Heart left ventricle (tissue), 16 donors: ENCODE data around the gene ATP1B4. TPM values are rescaled to one million over a fixed set of nuclear protein-coding genes. Genes with fewer than 3 reads are reported as not detected.

ENCODE experiments used
- ATAC-seq, 4 donors: fragments of 200-7000 bp; cut with Tn5 transposase; one replicate each; pipeline ENCODE4 v1.9.1; 2020 to 2022; ENCODE audit warnings: moderate library complexity in 4 of 4, mild to moderate bottlenecking in 3 of 4, moderate number of reproducible peaks in 1 of 4
- DNase-seq, 5 donors: peaks; one replicate each; pipeline ENCODE4 v3.0.0-alpha.2; 2020
- H3K27ac ChIP-seq, 12 donors: fragments of 200-600 bp; sonication (generic) in 4 of 12; one replicate each; pipeline versions ENCODE4 v1.5.0 to v1.8.0; 2016 to 2022; ENCODE audit warnings: mild to moderate bottlenecking in 2 of 12
- H3K27me3 ChIP-seq, 9 donors: fragments of 200-600 bp; sonication (generic) in 2 of 9; one replicate each; pipeline versions ENCODE4 v1.5.1 to v1.8.0; 2016 to 2022; ENCODE audit warnings: mild to moderate bottlenecking in 3 of 9
- H3K36me3 ChIP-seq, 9 donors: fragments of 200-600 bp; sonication (generic) in 2 of 9; one replicate each; pipeline versions ENCODE4 v1.5.0 to v1.8.0; 2018 to 2022; ENCODE audit warnings: mild to moderate bottlenecking in 2 of 9
- H3K4me1 ChIP-seq, 12 donors: fragments of 200-600 bp; sonication (generic) in 4 of 12; one replicate each; pipeline versions ENCODE4 v1.5.0 to v1.8.0; 2016 to 2022; ENCODE audit warnings: mild to moderate bottlenecking in 3 of 12
- H3K4me3 ChIP-seq, 12 donors: fragments of 200-600 bp; sonication (generic) in 4 of 12; one replicate each; pipeline versions ENCODE4 v1.5.0 to v1.8.0; 2017 to 2022; ENCODE audit warnings: mild to moderate bottlenecking in 9 of 12, moderate library complexity in 4 of 12
- H3K9me3 ChIP-seq, 12 donors: fragments of 200-600 bp; sonication (generic) in 4 of 12; one replicate each; pipeline versions ENCODE4 v1.5.0 to v1.8.0; 2016 to 2022; ENCODE audit warnings: mild to moderate bottlenecking in 1 of 12
- POLR2A ChIP-seq, 2 donors: fragments of 450-650 bp; IDR thresholded peaks; one replicate each; pipeline ENCODE4 v1.6.1; 2017; ENCODE audit warnings: antibody characterized with exemption in 2 of 2, mild to moderate bottlenecking in 2 of 2, moderate library complexity in 2 of 2
- WGBS, 4 donors: extraction: QIAGEN DNeasy Blood & Tissue Kit in 2 of 4; methylation state at CpG; one replicate each; pipeline versions ENCODE4 v1.1.5 to v1.1.7; 2013 to 2018; 5-methylcytosine and 5-hydroxymethylcytosine counted together
- intact Hi-C, 10 donors: fragments of 100-400 bp; cut with DNase I; formaldehyde crosslinking; loops; one replicate each; pipeline versions ENCODE4 v1.11.1 to v1.14.2; 2022
- long read RNA-seq, 3 donors: library from polyadenylated mRNA; unstranded; transcript quantifications; one replicate each; pipeline ENCODE4 v2.0.0, GENCODE V29; 2020 to 2021
- polyA plus RNA-seq, 2 donors: library from polyadenylated mRNA; stranded (reverse); fragments of 200-250 nt; gene quantifications; one replicate each; pipeline ENCODE4 v1.2.3, GENCODE V29; 2013
- total RNA-seq, 9 donors: library from RNA; depleted of rRNA in 2 of 9; stranded (reverse); fragments of >200 nt in 2 of 9; fragmentation: NEBNext Ultra II Directional in 3 of 9; extraction: Animal tissue kit (Norgen Biotek cat#: 25700) in 3 of 9; gene quantifications; one replicate each; pipeline versions ENCODE4 v1.1.0 to v1.2.4, GENCODE V29; 2016 to 2023
- TF ChIP-seq, protein P1 (sequence below), 12 donors: fragments of 200-600 bp; sonication (generic) in 4 of 12; IDR thresholded peaks; one replicate each; pipeline versions ENCODE4 v1.5.0 to v1.8.0; 2018 to 2022; ENCODE audit warnings: antibody characterized with exemption in 12 of 12, mild to moderate bottlenecking in 5 of 12
- donor health status: ischemic (EF 13 %, LVEDD 7.1; RV severe dilation, severe dysfunction).
- donor health status: healthy with polysubstance abuse.
- donor health status: DM: no; HTN: yes; CAD: no.
- donor health status: DM: no; HTN: no; CAD: no.
- donor health status: ischemic (EF 25% LVEDD 6.9; RV normal size, moderate dysfunction).
- donor health status: ischemic (EF 25% LVEDD 5.7; RV mildly dilated, moderate dysfunction).
- donor health status: healthy.
- donor health status: DM: yes; HTN: yes; CAD: no.
- donor health status: ischemic (EF 35%, LVEDD 5.7; RV mildly dilated, moderate dysfunction).
- donor health status: nonischemic (EF 11% LVEDD 7.7; RV severe dilation, severe dysfunction).
- donor health status: DM: yes; HTN: yes; CAD: no.
- donor health status: PGD.
- donor health status: ischemic (EF 29% LVEDD 5.4; RV normal size, mild dysfunction).
- donor health status: nonischemic (EF 23%, LVEDD 6.1; RV moderate dilation, normal function).

ATP1B4 gene
- total RNA-seq = 1 to 10 TPM in 2 of 9 donors, under 1 TPM in 5, not detected in 2; 0.09 to 6.5 (median 0.13) TPM
- polyA plus RNA-seq = under 1 TPM in 1 of 2 donors, not detected in 1; 0.15 TPM
- long read RNA-seq, donor 1 = 0 reads
- long read RNA-seq, donor 2 = 0 reads
- long read RNA-seq, donor 3 = 0 reads

DNA sequence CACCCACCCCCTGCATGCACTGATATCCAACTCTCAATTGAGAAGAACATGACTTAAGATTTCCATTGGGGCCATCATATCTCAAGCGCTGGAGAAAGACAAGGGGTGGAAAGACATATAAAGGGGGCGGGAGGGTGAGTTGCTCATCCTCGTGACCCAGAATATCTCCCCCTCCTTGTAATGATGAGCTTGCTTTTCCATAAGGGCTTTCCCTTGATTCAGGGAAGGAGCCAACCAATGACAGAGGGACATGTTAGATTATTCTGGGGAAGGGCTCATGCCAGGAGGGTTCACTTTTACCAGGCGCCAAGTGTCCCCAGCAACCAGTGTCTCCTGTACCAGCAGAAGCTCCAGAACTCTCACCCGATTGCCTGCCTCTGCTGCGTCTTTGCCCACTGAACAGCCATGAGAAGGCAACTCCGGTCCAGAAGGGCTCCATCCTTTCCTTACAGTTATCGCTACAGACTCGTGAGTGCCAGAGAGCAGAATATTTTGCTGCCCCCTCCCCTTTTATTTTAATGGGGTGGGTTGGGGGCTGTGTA, at the start of gene ATP1B4:
Gene ATP1B4, plus strand, starts transcription at position 326 of the 542 bp plus-strand sequence. Its CDS starts 80 bp downstream, at position 406.
- no peak within 1 kb of the TSS for H3K4me3 ChIP-seq
- DNase-seq = no peak
- intact Hi-C loops = loop anchor here in 5 of 10 donors (10.0 kb wide), 3 partner anchors 83 to 113 kb away; no protein-coding TSS in a partner anchor
- H3K4me1 ChIP-seq = peaks cover 0 to 13% (median 0%) of the 10 kb centered on the region in 12 donors
- H3K36me3 ChIP-seq = no peaks in the 10 kb centered on the region
- no peaks in the 10 kb centered on the region for H3K9me3 ChIP-seq
- TF ChIP-seq, protein P1, sequence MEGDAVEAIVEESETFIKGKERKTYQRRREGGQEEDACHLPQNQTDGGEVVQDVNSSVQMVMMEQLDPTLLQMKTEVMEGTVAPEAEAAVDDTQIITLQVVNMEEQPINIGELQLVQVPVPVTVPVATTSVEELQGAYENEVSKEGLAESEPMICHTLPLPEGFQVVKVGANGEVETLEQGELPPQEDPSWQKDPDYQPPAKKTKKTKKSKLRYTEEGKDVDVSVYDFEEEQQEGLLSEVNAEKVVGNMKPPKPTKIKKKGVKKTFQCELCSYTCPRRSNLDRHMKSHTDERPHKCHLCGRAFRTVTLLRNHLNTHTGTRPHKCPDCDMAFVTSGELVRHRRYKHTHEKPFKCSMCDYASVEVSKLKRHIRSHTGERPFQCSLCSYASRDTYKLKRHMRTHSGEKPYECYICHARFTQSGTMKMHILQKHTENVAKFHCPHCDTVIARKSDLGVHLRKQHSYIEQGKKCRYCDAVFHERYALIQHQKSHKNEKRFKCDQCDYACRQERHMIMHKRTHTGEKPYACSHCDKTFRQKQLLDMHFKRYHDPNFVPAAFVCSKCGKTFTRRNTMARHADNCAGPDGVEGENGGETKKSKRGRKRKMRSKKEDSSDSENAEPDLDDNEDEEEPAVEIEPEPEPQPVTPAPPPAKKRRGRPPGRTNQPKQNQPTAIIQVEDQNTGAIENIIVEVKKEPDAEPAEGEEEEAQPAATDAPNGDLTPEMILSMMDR (IDR thresholded peaks at IDR 0.05) = no peak
- TF ChIP-seq POLR2A (IDR thresholded peaks at IDR 0.05) = no peak
- H3K27ac ChIP-seq = no peak within 1 kb of the TSS
- no peak for ATAC-seq
- peaks cover 0 to 12% (median 0%) of the 10 kb centered on the region in 9 donors for H3K27me3 ChIP-seq
- 72 to 93% (median 83%) methylated on average over 9 of the region's 9 CpGs for WGBS, 4 donors

DNA sequence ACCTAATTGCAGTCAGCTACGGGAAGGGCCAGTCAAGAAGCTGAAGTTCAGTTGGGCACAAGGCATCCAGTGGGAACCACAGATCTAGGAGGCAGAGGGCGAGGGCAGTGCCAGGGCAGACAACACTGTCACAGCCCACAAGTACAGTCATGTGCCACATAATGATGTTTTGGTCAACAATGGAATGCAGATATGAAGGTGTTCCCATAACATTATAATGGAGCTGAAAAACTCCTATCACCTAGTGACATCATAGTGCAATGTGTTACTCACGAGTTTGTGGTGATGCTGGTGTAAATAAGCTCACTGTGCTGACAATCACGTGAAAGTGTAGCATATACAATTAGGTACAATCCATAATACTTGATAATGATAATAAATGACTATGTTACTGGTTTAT, 46.1 kb upstream of the ATP1B4 start:
- Histone ChIP-seq H3K27ac (no peak overlapping the region), H3K4me1 (peaks cover 0 to 6% (median 0%) of the 10 kb centered on the region in 12 donors), H3K9me3 (no peaks in the 10 kb centered on the region), H3K36me3 (no peaks in the 10 kb centered on the region), H3K4me3 (no peak overlapping the region), H3K27me3 (peaks cover 0 to 59% (median 3%) of the 10 kb centered on the region in 9 donors)
- ATAC-seq (no peak), DNase-seq (no peak)
- intact Hi-C loops = loop anchor here in 2 of 10 donors (10.0 kb wide), 2 partner anchors 139 to 159 kb away; no protein-coding TSS in a partner anchor
- whole genome bisulfite sequencing, 4 donors = 26 to 49% (median 43%) methylated on average over 4 of the region's 4 CpGs
- TF ChIP-seq, protein P1 (IDR thresholded peaks at IDR 0.05) = no peak
- no peak for TF ChIP-seq POLR2A (IDR thresholded peaks at IDR 0.05)

DNA sequence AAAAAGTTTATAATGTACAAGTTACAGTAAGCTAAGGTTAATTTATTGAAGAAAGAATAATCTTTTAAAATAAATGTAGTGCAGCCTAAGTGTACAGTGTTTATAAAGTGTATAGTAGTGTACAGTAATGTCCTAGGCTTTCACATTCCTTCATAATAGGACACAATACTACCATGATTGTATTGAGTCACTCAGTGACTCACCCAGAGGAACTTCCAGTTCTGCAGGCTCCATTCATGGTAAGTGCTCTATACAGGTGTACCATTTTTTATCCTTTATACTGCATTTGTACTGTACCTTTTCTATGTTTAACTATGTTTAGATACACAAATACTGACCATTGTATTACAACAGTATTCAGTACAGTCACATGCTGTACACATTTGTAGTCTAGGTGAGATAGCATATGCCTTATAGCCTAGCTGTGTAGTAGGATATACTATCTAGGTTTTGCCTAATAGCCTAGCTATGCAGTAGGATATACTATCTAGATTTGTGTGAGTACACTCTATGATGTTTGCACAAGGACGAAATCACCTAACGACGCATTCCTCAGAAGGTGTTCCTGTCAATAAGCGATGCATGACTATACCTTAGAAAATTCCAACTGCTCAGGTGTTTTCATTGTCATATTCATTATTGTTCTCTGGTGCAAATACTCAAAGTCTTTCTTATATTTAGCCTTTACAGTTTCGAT, 45.2 kb upstream of the ATP1B4 start:
- intact Hi-C loops = loop anchor here in 2 of 10 donors (10.0 kb wide), 2 partner anchors 138 to 158 kb away; no protein-coding TSS in a partner anchor
- Histone ChIP-seq H3K27ac (no peak overlapping the region), H3K27me3 (peaks cover 0 to 52% (median 0%) of the 10 kb centered on the region in 9 donors), H3K36me3 (no peaks in the 10 kb centered on the region), H3K9me3 (no peaks in the 10 kb centered on the region), H3K4me3 (no peak overlapping the region), H3K4me1 (no peaks in the 10 kb centered on the region)
- TF ChIP-seq, protein P1 (IDR thresholded peaks at IDR 0.05) = no peak
- no peak for TF ChIP-seq POLR2A (IDR thresholded peaks at IDR 0.05)
- DNase-seq = no peak
- 70 to 77% (median 72%) methylated on average over 5 of the region's 5 CpGs for WGBS, 4 donors
- ATAC-seq = no peak

GRCh38 chrX:120318411-120318810, 43.5 kb upstream of the ATP1B4 start:
- Histone ChIP-seq H3K27me3 (peaks cover 0 to 36% (median 0%) of the 10 kb centered on the region in 9 donors), H3K9me3 (no peaks in the 10 kb centered on the region), H3K4me3 (no peak overlapping the region), H3K4me1 (no peaks in the 10 kb centered on the region), H3K36me3 (no peaks in the 10 kb centered on the region), H3K27ac (no peak overlapping the region)
- intact Hi-C loops = loop anchor here in 2 of 10 donors (10.0 kb wide), 2 partner anchors 136 to 156 kb away; no protein-coding TSS in a partner anchor
- no peak for DNase-seq
- WGBS, 4 donors = 63 to 77% (median 75%) methylated on average over 4 of the region's 4 CpGs
- TF ChIP-seq, protein P1 (IDR thresholded peaks at IDR 0.05) = no peak
- no peak for TF ChIP-seq POLR2A (IDR thresholded peaks at IDR 0.05)
- ATAC-seq = no peak
